A673 (cell line): ENCODE data around the gene CASKIN1. TPM values are rescaled to one million over a fixed set of nuclear protein-coding genes. Genes with fewer than 3 reads are reported as not detected.

ENCODE experiments used
- BruUV-seq: library from RNA; stranded (reverse); fragments of 400-500 nt; replicated peaks from 2 replicates; lab custom pipeline; 2021; lab: Mats Ljungman, UMichigan
- CTCF ChIA-PET: fragments of 300-600 bp; sonication (Branson Sonifier 250); formaldehyde crosslinking; loops from one replicate; lab custom pipeline; 2022; ENCODE audit warnings: antibody characterized with exemption; lab: Charles Lee
- POLR2A ChIA-PET: fragments of 300-600 bp; sonication (Branson Sonifier 250); formaldehyde crosslinking; loops from one replicate; lab custom pipeline; 2022; ENCODE audit warnings: antibody characterized with exemption; ENCODE audit not compliant: low non-redundant PET; lab: Charles Lee
- DNase-seq: peaks from one replicate; pipeline ENCODE4 v3.0.0-alpha.2; 2015; ENCODE audit warnings: low spot score
- H3K27ac ChIP-seq: fragments of 200-600 bp; sonication (generic); 2 replicates; pipeline ENCODE4 v1.5.1; 2016; ENCODE audit warnings: mixed run types, low read depth, mild to moderate bottlenecking, mixed read lengths, antibody characterized with exemption, low read length; ENCODE audit not compliant: poor library complexity, severe bottlenecking
- H3K27me3 ChIP-seq: fragments of 200-600 bp; sonication (generic); replicated peaks from 2 replicates; pipeline ENCODE4 v1.6.1; 2017; ENCODE audit warnings: mixed run types, low read depth, mild to moderate bottlenecking, mixed read lengths, antibody characterized with exemption, low read length; ENCODE audit not compliant: insufficient read depth, poor library complexity
- H3K36me3 ChIP-seq: fragments of 200-600 bp; sonication (generic); 2 replicates; pipeline ENCODE4 v1.6.1; 2016; ENCODE audit warnings: mixed run types, mild to moderate bottlenecking, mixed read lengths, antibody characterized with exemption, low read length; ENCODE audit not compliant: insufficient read depth, poor library complexity, severe bottlenecking
- H3K4me1 ChIP-seq: fragments of 200-600 bp; sonication (generic); 2 replicates; pipeline ENCODE4 v1.6.1; 2017; ENCODE audit warnings: mixed run types, mild to moderate bottlenecking, mixed read lengths, antibody characterized with exemption, low read length; ENCODE audit not compliant: insufficient read depth, poor library complexity, severe bottlenecking
- H3K4me3 ChIP-seq: fragments of 200-600 bp; sonication (generic); 2 replicates; pipeline ENCODE4 v1.5.1; 2016; ENCODE audit warnings: low read depth, mixed run types, mild to moderate bottlenecking, mixed read lengths, low read length; ENCODE audit not compliant: poor library complexity, severe bottlenecking
- H3K9me3 ChIP-seq: fragments of 200-600 bp; sonication (generic); 2 replicates; pipeline ENCODE4 v1.6.1; 2016; ENCODE audit warnings: mixed run types, low read depth, mild to moderate bottlenecking, mixed read lengths, antibody characterized with exemption, low read length; ENCODE audit not compliant: poor library complexity, severe bottlenecking
- CTCF ChIP-seq: fragments of 300-800, 200-600 bp; sonication (generic); conservative IDR thresholded peaks from 2 replicates; pipeline ENCODE4 v1.5.1; 2017; ENCODE audit warnings: low read depth, mild to moderate bottlenecking, antibody characterized with exemption, low read length, moderate library complexity, mixed read lengths
- EZH2 ChIP-seq: fragments of 200-600 bp; sonication (generic); IDR thresholded peaks from 2 replicates; pipeline ENCODE4 v1.6.1; 2017; ENCODE audit warnings: borderline replicate concordance, low read depth, mild to moderate bottlenecking, mixed read lengths, antibody characterized with exemption, low read length; ENCODE audit not compliant: poor library complexity, severe bottlenecking
- intact Hi-C: fragments of 100-400 bp; cut with micrococcal nuclease; formaldehyde crosslinking; loops from one replicate; pipeline ENCODE4 v1.10.0; 2022; ENCODE audit not compliant: unreplicated experiment
- total RNA-seq: library from RNA; stranded (reverse); gene quantifications from 2 replicates; pipeline ENCODE4 v1.2.3, GENCODE V29; 2021

Gene CASKIN1
- total RNA-seq, 1 experiment from 2014 or later = 1.1 TPM

DNA sequence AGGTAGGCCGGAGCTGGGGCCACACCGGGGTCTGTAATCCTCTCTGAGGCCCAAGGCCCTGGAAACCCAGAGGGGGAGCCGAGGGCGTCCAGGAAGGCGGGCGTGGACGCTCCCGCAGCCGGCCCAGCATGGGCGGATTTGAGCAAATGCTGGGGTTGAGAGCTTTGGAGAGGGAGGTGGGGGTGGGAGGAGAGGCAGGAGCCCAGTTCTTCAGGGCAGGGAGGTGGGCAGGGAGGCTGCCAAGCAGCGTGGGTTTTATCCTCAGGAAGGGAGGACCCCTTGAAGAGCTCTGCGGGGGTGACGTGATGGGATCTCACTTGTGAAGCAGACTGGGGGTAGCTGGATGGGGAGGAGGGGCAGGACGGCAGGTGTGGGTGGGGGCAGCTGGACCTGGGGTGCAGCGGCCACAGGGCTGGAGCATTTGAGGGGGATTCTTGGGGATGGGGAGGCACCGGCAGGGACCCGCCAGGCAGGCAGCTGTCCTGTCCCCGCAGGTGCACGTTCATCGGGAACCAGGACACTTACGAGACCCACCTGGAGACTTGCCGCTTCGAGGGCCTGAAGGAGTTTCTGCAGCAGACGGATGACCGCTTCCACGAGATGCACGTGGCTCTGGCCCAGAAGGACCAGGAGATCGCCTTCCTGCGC lies 23.6 kb downstream of the CASKIN1 start:
- H3K9me3 ChIP-seq = no peaks in the 10 kb centered on the region
- H3K27me3 ChIP-seq = no peaks in the 10 kb centered on the region
- no TSS peak for BruUV-seq
- H3K36me3 ChIP-seq = peaks cover 28% of the 10 kb centered on the region
- H3K27ac ChIP-seq = no peak overlapping the region
- DNase-seq = no peak
- ChIA-PET CTCF (no interaction called here), POLR2A (no interaction called here)
- TF ChIP-seq CTCF (no peak), EZH2 (no peak)
- intact Hi-C loops = no loop called here
- no peak overlapping the region for H3K4me3 ChIP-seq
- no peaks in the 10 kb centered on the region for H3K4me1 ChIP-seq

GRCh38 chr16:2171601-2172178 lies 24.7 kb downstream of the CASKIN1 start:
- no TSS peak for BruUV-seq
- Histone ChIP-seq H3K9me3 (no peaks in the 10 kb centered on the region), H3K4me3 (no peak overlapping the region), H3K4me1 (no peaks in the 10 kb centered on the region), H3K27ac (no peak overlapping the region), H3K27me3 (no peaks in the 10 kb centered on the region), H3K36me3 (peaks cover 28% of the 10 kb centered on the region)
- intact Hi-C loops = no loop called here
- ChIA-PET POLR2A (no interaction called here), CTCF (no interaction called here)
- TF ChIP-seq EZH2 (no peak), CTCF (no peak)
- no peak for DNase-seq

GRCh38 chr16:2170587-2171435 lies 25.6 kb downstream of the CASKIN1 start:
- BruUV-seq = no TSS peak
- no peak for DNase-seq
- intact Hi-C loops = no loop called here
- H3K36me3 ChIP-seq = peaks cover 26% of the 10 kb centered on the region
- no peaks in the 10 kb centered on the region for H3K27me3 ChIP-seq
- H3K4me3 ChIP-seq = no peak overlapping the region
- H3K4me1 ChIP-seq = no peaks in the 10 kb centered on the region
- ChIA-PET POLR2A (interaction anchor here (0.6 kb wide), 1 partner anchor 25 kb away, joined by 4 read pairs; no protein-coding TSS in a partner anchor), CTCF (no interaction called here)
- no peak overlapping the region for H3K27ac ChIP-seq
- TF ChIP-seq EZH2 (no peak), CTCF (no peak)
- H3K9me3 ChIP-seq = no peaks in the 10 kb centered on the region
